GM12872 (cell line): Measurements from ENCODE around the gene AGR2.

Experiments used
- CTCF ChIP-seq: IDR thresholded peaks from 3 replicates; pipeline ENCODE4 v1.5.1; 2011; ENCODE audit warnings: low read depth, mild to moderate bottlenecking, low read length, moderate library complexity; ENCODE audit not compliant: insufficient read depth

AGR2 gene

GRCh38 chr7:16845746-16846145 is 40.9 kb upstream of the AGR2 start:
- no peak for TF ChIP-seq CTCF

- no peak for TF ChIP-seq CTCF
Observed at GRCh38 chr7:16841681-16842080, 36.9 kb upstream of the AGR2 start.

- no peak for TF ChIP-seq CTCF
Observed at GRCh38 chr7:16840094-16840493, 35.3 kb upstream of the AGR2 start.

GRCh38 chr7:16839646-16840045 is 34.8 kb upstream of the AGR2 start:
- no peak for TF ChIP-seq CTCF

GRCh38 chr7:16838891-16839290 is 34.1 kb upstream of the AGR2 start:
- no peak for TF ChIP-seq CTCF

GRCh38 chr7:16838386-16838785 is 33.6 kb upstream of the AGR2 start:
- no peak for TF ChIP-seq CTCF

GRCh38 chr7:16836481-16836880 is 31.7 kb upstream of the AGR2 start:
- TF ChIP-seq CTCF, result no peak

- TF ChIP-seq CTCF, result no peak
Observed at GRCh38 chr7:16833373-16833772, 28.6 kb upstream of the AGR2 start.
